Natural killer cell (primary cell): ENCODE results near the gene GNAT1. TPM values are rescaled to one million over a fixed set of nuclear protein-coding genes. Genes with fewer than 3 reads are reported as not detected.

Experiments used
- ATAC-seq, 3 donors: fragments of 150-1000 bp in 2 of 3; fragments of 200-7000 bp in 1 of 3; cut with Tn5 transposase; 1 replicate in 1 of 3; 2 replicates in 2 of 3; pipeline ENCODE4 v1.10.0; 2021; ENCODE audit warnings: mild to moderate bottlenecking in 2 of 3, moderate library complexity in 2 of 3
- DNase-seq, 2 donors: peaks; one replicate each; pipeline versions ENCODE4 v3.0.0 to v3.0.0-alpha.2; 2013 to 2021; ENCODE audit warnings: mixed read lengths in 1 of 2
- H3K27ac ChIP-seq: one replicate; pipeline ENCODE4 v1.5.1; 2013; ENCODE audit warnings: mild to moderate bottlenecking, low read length
- H3K27me3 ChIP-seq: one replicate; pipeline ENCODE4 v1.6.1; 2013; ENCODE audit warnings: low read length; ENCODE audit not compliant: control insufficient read depth, insufficient read depth
- H3K36me3 ChIP-seq: one replicate; pipeline ENCODE4 v1.6.1; 2013; ENCODE audit warnings: low read length; ENCODE audit not compliant: control insufficient read depth, insufficient read depth
- H3K4me1 ChIP-seq: one replicate; pipeline ENCODE4 v1.6.1; 2013; ENCODE audit warnings: low read length; ENCODE audit not compliant: control insufficient read depth, insufficient read depth
- H3K4me3 ChIP-seq: one replicate; pipeline ENCODE4 v1.5.1; 2013; ENCODE audit warnings: low read length
- H3K9me3 ChIP-seq: one replicate; pipeline ENCODE4 v1.6.1; 2013; ENCODE audit warnings: low read length; ENCODE audit not compliant: control insufficient read depth, insufficient read depth
- H3K27ac Mint-ChIP-seq, 2 donors: one replicate each; pipeline ENCODE4 v1.8.0; 2022; ENCODE audit warnings: mild to moderate bottlenecking in 2 of 2, mixed read lengths in 2 of 2, moderate library complexity in 1 of 2
- H3K27me3 Mint-ChIP-seq, 2 donors: one replicate each; pipeline ENCODE4 v1.8.0; 2022; ENCODE audit warnings: low read depth in 2 of 2, mixed read lengths in 2 of 2
- H3K36me3 Mint-ChIP-seq: one replicate; pipeline ENCODE4 v1.8.0; 2022; ENCODE audit warnings: mixed read lengths
- H3K4me1 Mint-ChIP-seq, 2 donors: one replicate each; pipeline ENCODE4 v1.8.0; 2022; ENCODE audit warnings: mixed read lengths in 2 of 2
- H3K4me3 Mint-ChIP-seq: one replicate; pipeline ENCODE4 v1.8.0; 2022; ENCODE audit warnings: mild to moderate bottlenecking, moderate library complexity, mixed read lengths
- H3K9me3 Mint-ChIP-seq, 2 donors: one replicate each; pipeline ENCODE4 v1.8.0; 2022; ENCODE audit warnings: mixed read lengths in 2 of 2
- CTCF ChIP-seq: fragments of 200-600 bp; IDR thresholded peaks from one replicate; pipeline ENCODE4 v1.8.0; 2022; ENCODE audit warnings: antibody characterized with exemption
- WGBS: methylation state at CpG from one replicate; pipeline ENCODE4 v1.1.7; 2013; ENCODE audit warnings: missing lambda C conversion rate; ENCODE audit not compliant: insufficient coverage; 5-methylcytosine and 5-hydroxymethylcytosine counted together
- intact Hi-C: fragments of 100-400 bp; cut with micrococcal nuclease; formaldehyde crosslinking; loops from one replicate; pipeline ENCODE4 v1.14.2; 2022
- total RNA-seq, 4 donors: library from RNA; stranded (reverse); fragments of 120-200 nt in 1 of 4; gene quantifications; one replicate each; pipeline versions ENCODE4 v1.2.3 to v1.2.4, GENCODE V29; 2013 to 2022

Gene GNAT1
- total RNA-seq, 3 donors from 2014 or later (not counting 1 experiment from before 2014, with no cell fraction given): not detected

DNA sequence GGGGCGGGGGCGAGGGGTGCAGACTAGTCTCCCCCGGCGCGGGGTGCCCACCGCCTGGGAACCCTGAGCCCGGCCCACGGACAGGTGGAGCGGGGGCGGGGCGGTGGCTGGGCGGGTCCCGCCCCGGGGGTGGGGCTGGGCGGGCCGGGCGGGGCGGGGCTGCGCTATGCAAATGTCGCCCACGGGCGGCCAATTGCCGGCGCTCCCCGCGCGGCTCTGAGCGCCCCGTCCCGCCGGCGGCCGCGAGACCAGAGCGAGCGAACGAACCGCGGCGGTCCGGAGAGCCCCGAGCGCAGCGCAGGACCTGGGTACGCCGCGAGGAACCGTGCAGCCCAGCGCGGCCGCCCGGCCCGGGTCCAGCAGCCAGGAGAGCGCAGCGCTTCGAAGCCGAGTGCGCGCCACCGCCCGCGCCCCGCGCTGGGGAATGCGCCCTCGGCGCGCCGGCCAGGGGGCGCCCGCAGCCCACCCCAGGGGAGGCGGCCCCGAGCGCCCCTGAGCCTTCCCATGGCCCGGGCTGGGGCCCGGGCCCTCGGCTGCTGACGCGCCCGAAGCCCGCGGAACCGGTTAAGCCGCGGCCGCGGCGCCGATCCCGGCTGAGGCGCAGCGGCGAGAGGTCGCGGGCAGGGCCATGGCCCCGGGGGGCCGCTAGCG is 36.4 kb upstream of the GNAT1 start, which contains the start of gene SEMA3F:
TSS of gene SEMA3F (plus strand) at position 485 of the 651 bp plus-strand sequence. CDS start 4,299 bp downstream, outside the sequence.
- no peak within 1 kb of the TSS for H3K4me3 ChIP-seq
- intact Hi-C loops: no loop called here
- ATAC-seq: peak; percentile 91 to 93 (median 91)

GRCh38 chr3:50155491-50155878 is 35.9 kb upstream of the GNAT1 start:
- no peaks in the 10 kb centered on the region for H3K9me3 Mint-ChIP-seq
- no peaks in the 10 kb centered on the region for H3K36me3 Mint-ChIP-seq
- H3K4me1 Mint-ChIP-seq: peaks cover 6 to 29% of the 10 kb centered on the region in 2 donors
- intact Hi-C loops: no loop called here
- H3K27me3 Mint-ChIP-seq: peaks cover 23 to 37% of the 10 kb centered on the region in 2 donors
- no peak overlapping the region for H3K4me3 ChIP-seq
- ATAC-seq (no peak), DNase-seq (no peak)
- peaks cover 18% of the 10 kb centered on the region for H3K4me1 ChIP-seq
- no peak overlapping the region for H3K27ac ChIP-seq
- H3K36me3 ChIP-seq: no peaks in the 10 kb centered on the region
- H3K9me3 ChIP-seq: no peaks in the 10 kb centered on the region
- H3K27me3 ChIP-seq: peaks cover 20% of the 10 kb centered on the region
- WGBS: 4% methylated on average over 37 of the region's 37 CpGs
- H3K4me3 Mint-ChIP-seq: peak overlapping the region; percentile 74
- TF ChIP-seq CTCF: no peak
- no peak overlapping the region for H3K27ac Mint-ChIP-seq

More for the DNA sequence above, 36.4 kb upstream of the GNAT1 start, which contains the start of gene SEMA3F:
- Histone ChIP-seq H3K27ac (no peak within 1 kb of the TSS), H3K4me1 (peaks cover 18% of the 10 kb centered on the region), H3K36me3 (no peaks in the 10 kb centered on the region), H3K27me3 (peaks cover 20% of the 10 kb centered on the region), H3K9me3 (no peaks in the 10 kb centered on the region)
- Mint-ChIP-seq H3K4me3 (peak within 1 kb of the TSS; percentile 90), H3K27ac (no peak within 1 kb of the TSS), H3K9me3 (no peaks in the 10 kb centered on the region), H3K4me1 (peaks cover 6 to 29% of the 10 kb centered on the region in 2 donors), H3K27me3 (peaks cover 23 to 37% of the 10 kb centered on the region in 2 donors), H3K36me3 (no peaks in the 10 kb centered on the region)
- TF ChIP-seq CTCF: no peak
- WGBS: under 1% methylated on average over 98 of the region's 98 CpGs
- DNase-seq: peak; percentile 61 to 87

DNA sequence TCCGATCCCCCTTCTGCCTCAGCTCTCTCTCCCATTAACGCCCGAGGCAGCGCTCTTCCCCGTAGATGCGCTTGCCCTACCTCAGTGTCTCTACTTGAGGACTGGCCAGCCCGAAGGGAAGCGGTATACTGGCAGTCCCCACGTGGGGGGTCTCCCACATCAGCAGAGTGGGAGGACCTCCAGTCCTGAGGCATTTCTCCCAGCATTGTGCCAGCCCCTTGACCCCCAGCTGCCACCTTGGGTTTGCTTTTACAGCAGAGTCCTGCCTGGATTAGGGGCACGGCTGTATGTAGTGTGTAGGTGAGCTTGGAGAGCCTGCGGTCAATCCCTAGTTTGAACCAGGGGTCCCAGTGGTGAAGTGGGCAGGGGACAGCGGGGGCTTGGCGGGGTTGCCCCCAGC is 35.5 kb upstream of the GNAT1 start:
- H3K4me1 Mint-ChIP-seq: peaks cover 6 to 29% of the 10 kb centered on the region in 2 donors
- Histone ChIP-seq H3K4me3 (no peak overlapping the region), H3K36me3 (no peaks in the 10 kb centered on the region), H3K9me3 (no peaks in the 10 kb centered on the region), H3K27me3 (peaks cover 20% of the 10 kb centered on the region), H3K4me1 (peaks cover 18% of the 10 kb centered on the region), H3K27ac (no peak overlapping the region)
- H3K27me3 Mint-ChIP-seq: peaks cover 23 to 37% of the 10 kb centered on the region in 2 donors
- ATAC-seq (no peak), DNase-seq (no peak)
- H3K9me3 Mint-ChIP-seq: no peaks in the 10 kb centered on the region
- intact Hi-C loops: no loop called here
- H3K27ac Mint-ChIP-seq: no peak overlapping the region
- H3K4me3 Mint-ChIP-seq: peak overlapping the region; percentile 74
- TF ChIP-seq CTCF: no peak
- H3K36me3 Mint-ChIP-seq: no peaks in the 10 kb centered on the region
- WGBS: 40% methylated on average over 13 of the region's 13 CpGs
